ENCODE results near the gene GLI1. TPM values are rescaled to one million over a fixed set of nuclear protein-coding genes. Genes with fewer than 3 reads are reported as not detected.

Gene GLI1
- polyA plus RNA-seq, 1 donor (not counting 4 experiments of a cell fraction or from before 2014, with no cell fraction given) = 1.0 TPM

GRCh38 chr12:57433370-57433769, 26.2 kb upstream of the GLI1 start:
- Histone ChIP-seq H3K27ac (ENCODE audit: control insufficient read depth, insufficient read depth, low read length) (no peak overlapping the region), H2AFZ (ENCODE audit: control insufficient read depth, low read length) (no peak overlapping the region), H3K4me1 (ENCODE audit: control insufficient read depth, extremely low read depth, insufficient read depth, low read length) (peaks cover 9% of the 10 kb centered on the region), H3K4me2 (ENCODE audit: control insufficient read depth, extremely low read depth, insufficient read depth, low read depth, low read length) (no peak overlapping the region), H3K36me3 (ENCODE audit: control insufficient read depth in 2 of 2, extremely low read depth in 1 of 2, insufficient read depth in 2 of 2, low read length in 2 of 2) (no peaks in the 10 kb centered on the region), H3K27me3 (ENCODE audit: control insufficient read depth, extremely low read depth, insufficient read depth, low read length) (no peaks in the 10 kb centered on the region), H3K9me1 (ENCODE audit: control insufficient read depth, extremely low read depth, insufficient read depth, low read length) (no peaks in the 10 kb centered on the region), H3K79me2 (ENCODE audit: control insufficient read depth, insufficient read depth, low read length) (peaks cover 14% of the 10 kb centered on the region), H3K9ac (ENCODE audit: control insufficient read depth, extremely low read depth, insufficient read depth, low read length) (no peak overlapping the region), H3K4me3 (ENCODE audit: control insufficient read depth in 2 of 3, extremely low read depth in 1 of 3, insufficient read depth in 2 of 3, low read depth in 1 of 3, low read length in 3 of 3) (no peak overlapping the region), H4K20me1 (ENCODE audit: control insufficient read depth, extremely low read depth, insufficient read depth, low read length) (no peaks in the 10 kb centered on the region), H3K9me3 (ENCODE audit: control insufficient read depth, low read depth, low read length) (no peaks in the 10 kb centered on the region)
- FAIRE-seq = no peak
- dilution Hi-C loops (cut with MboI; ENCODE audit: extremely low pct_ligation_motif_present, low sequenced_read_pairs) = no loop called here
- TF ChIP-seq CTCF (optimal IDR thresholded peaks at IDR 0.05 in 1 of 3, IDR thresholded peaks at IDR 0.05 in 1 of 3, conservative IDR thresholded peaks at IDR 0.05 in 1 of 3; ENCODE audit: extremely low read depth in 1 of 3, insufficient read depth in 2 of 3, low read length in 3 of 3) (no peak), EZH2 (IDR thresholded peaks at IDR 0.05; ENCODE audit: low read length) (no peak)
- DNase-seq (ENCODE audit: low read depth, low spot score) = no peak

- H3K9ac ChIP-seq (ENCODE audit: control insufficient read depth, extremely low read depth, insufficient read depth, low read length) = no peak within 1 kb of the TSS
- dilution Hi-C loops (cut with MboI; ENCODE audit: extremely low pct_ligation_motif_present, low sequenced_read_pairs) = no loop called here
- peaks cover 4% of the 10 kb centered on the region for H3K79me2 ChIP-seq (ENCODE audit: control insufficient read depth, insufficient read depth, low read length)
- no peak within 1 kb of the TSS for H2AFZ ChIP-seq (ENCODE audit: control insufficient read depth, low read length)
- peaks cover 4% of the 10 kb centered on the region for H3K4me1 ChIP-seq (ENCODE audit: control insufficient read depth, extremely low read depth, insufficient read depth, low read length)
- no peak for FAIRE-seq
- H3K27me3 ChIP-seq (ENCODE audit: control insufficient read depth, extremely low read depth, insufficient read depth, low read length) = no peaks in the 10 kb centered on the region
- no peak within 1 kb of the TSS for H3K4me3 ChIP-seq (ENCODE audit: control insufficient read depth in 2 of 3, extremely low read depth in 1 of 3, insufficient read depth in 2 of 3, low read depth in 1 of 3, low read length in 3 of 3)
- no peak within 1 kb of the TSS for H3K4me2 ChIP-seq (ENCODE audit: control insufficient read depth, extremely low read depth, insufficient read depth, low read depth, low read length)
- no peaks in the 10 kb centered on the region for H3K9me1 ChIP-seq (ENCODE audit: control insufficient read depth, extremely low read depth, insufficient read depth, low read length)
- no peak for DNase-seq (ENCODE audit: low read depth, low spot score)
- no peaks in the 10 kb centered on the region for H3K36me3 ChIP-seq (ENCODE audit: control insufficient read depth in 2 of 2, extremely low read depth in 1 of 2, insufficient read depth in 2 of 2, low read length in 2 of 2)
- H3K27ac ChIP-seq (ENCODE audit: control insufficient read depth, insufficient read depth, low read length) = no peak within 1 kb of the TSS
- H3K9me3 ChIP-seq (ENCODE audit: control insufficient read depth, low read depth, low read length) = no peaks in the 10 kb centered on the region
- H4K20me1 ChIP-seq (ENCODE audit: control insufficient read depth, extremely low read depth, insufficient read depth, low read length) = no peaks in the 10 kb centered on the region
- TF ChIP-seq CTCF (optimal IDR thresholded peaks at IDR 0.05 in 1 of 3, IDR thresholded peaks at IDR 0.05 in 1 of 3, conservative IDR thresholded peaks at IDR 0.05 in 1 of 3; ENCODE audit: extremely low read depth in 1 of 3, insufficient read depth in 2 of 3, low read length in 3 of 3) (no peak), EZH2 (IDR thresholded peaks at IDR 0.05; ENCODE audit: low read length) (no peak)
Measured at GRCh38 chr12:57434517-57435223, 24.9 kb upstream of the GLI1 start, which contains the start of gene INHBC. Gene INHBC (plus strand): TSS chr12:57434784. CDS start chr12:57434887, 103 bp downstream.
